LNCaP clone FGC (cell line): ENCODE results near the gene COL16A1.

ENCODE experiments used
- DNase-seq: peaks from one replicate; pipeline ENCODE4 v3.0.0-alpha.2; 2011; ENCODE audit warnings: low read depth
- H3K4me3 ChIP-seq: 2 replicates; pipeline ENCODE4 v1.5.1; 2011; ENCODE audit warnings: mild to moderate bottlenecking, low read depth, low read length, control low read depth
- CTCF ChIP-seq: IDR thresholded peaks from 2 replicates; pipeline ENCODE4 v1.5.1; 2012; ENCODE audit warnings: mild to moderate bottlenecking; ENCODE audit not compliant: control insufficient read depth, insufficient read depth; ENCODE audit errors: extremely low read depth

The COL16A1 gene

GRCh38 chr1:31640964-31641363 lies 62.9 kb downstream of the COL16A1 start:
- no peak for DNase-seq
- H3K4me3 ChIP-seq: no peak overlapping the region
- no peak for TF ChIP-seq CTCF

GRCh38 chr1:31640179-31640578 lies 63.6 kb downstream of the COL16A1 start:
- H3K4me3 ChIP-seq: no peak overlapping the region
- DNase-seq: no peak
- no peak for TF ChIP-seq CTCF

GRCh38 chr1:31639543-31639942 lies 64.3 kb downstream of the COL16A1 start:
- TF ChIP-seq CTCF: no peak
- no peak for DNase-seq
- H3K4me3 ChIP-seq: no peak overlapping the region

GRCh38 chr1:31637915-31638673 lies 65.7 kb downstream of the COL16A1 start:
- DNase-seq: no peak
- H3K4me3 ChIP-seq: no peak overlapping the region
- no peak for TF ChIP-seq CTCF

GRCh38 chr1:31633117-31633516 lies 70.7 kb downstream of the COL16A1 start:
- H3K4me3 ChIP-seq: no peak overlapping the region
- DNase-seq: no peak
- peak; percentile 47 for TF ChIP-seq CTCF

- no peak for DNase-seq
- no peak for TF ChIP-seq CTCF
- no peak overlapping the region for H3K4me3 ChIP-seq
These were observed 71.2 kb downstream of the COL16A1 start for GRCh38 chr1:31632649-31633048.

GRCh38 chr1:31628931-31629556 lies 74.8 kb downstream of the COL16A1 start:
- no peak overlapping the region for H3K4me3 ChIP-seq
- TF ChIP-seq CTCF: no peak

More at GRCh38 chr1:31628931-31629556, 74.8 kb downstream of the COL16A1 start:
- DNase-seq: no peak
